Epithelial cell of prostate (primary cell): ENCODE measurements around the gene XXYLT1.
A peak's percentile ranks its signal among the peaks of the same experiment; 100 is the strongest.
"Not testable (repeated sequence)": the region's sequence is repeated elsewhere in the genome, so short reads cannot be mapped to it uniquely, and the experiment has no call there.

Experiments used
- DNase-seq: peaks from one replicate; pipeline ENCODE4 v3.0.0-alpha.2; 2011; ENCODE audit warnings: low read depth, low spot score
- H3K27ac ChIP-seq: fragments of 450-650 bp; 2 replicates; pipeline ENCODE4 v1.5.1; 2017; ENCODE audit warnings: mild to moderate bottlenecking

The XXYLT1 gene

GRCh38 chr3:195191580-195191979 lies 79.4 kb downstream of the XXYLT1 start:
- DNase-seq = no peak
- H3K27ac ChIP-seq = no peak overlapping the region

DNA sequence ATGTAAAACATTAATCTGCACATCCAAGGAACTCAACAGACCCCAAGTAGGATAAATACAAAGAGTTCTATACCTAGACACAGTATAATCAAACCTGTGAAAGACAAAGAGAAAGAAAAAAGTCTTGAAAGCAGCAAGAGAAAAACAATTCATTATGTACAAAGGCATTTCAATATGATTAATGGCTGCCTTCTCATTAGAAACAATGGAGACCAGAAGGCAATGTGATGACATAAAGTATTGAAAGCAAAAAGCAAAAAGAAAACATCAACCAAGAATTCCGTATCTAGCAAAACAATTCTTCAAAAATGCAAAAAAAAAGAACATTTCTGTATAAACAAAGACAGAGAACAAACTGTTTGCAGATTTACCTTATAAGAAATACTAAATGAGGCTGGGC lies 81.1 kb downstream of the XXYLT1 start:
- no peak for DNase-seq
- H3K27ac ChIP-seq = no peak overlapping the region

- DNase-seq = no peak
- H3K27ac ChIP-seq = peak overlapping the region; percentile 81
Measured at GRCh38 chr3:195188426-195188927, 82.5 kb downstream of the XXYLT1 start.

DNA sequence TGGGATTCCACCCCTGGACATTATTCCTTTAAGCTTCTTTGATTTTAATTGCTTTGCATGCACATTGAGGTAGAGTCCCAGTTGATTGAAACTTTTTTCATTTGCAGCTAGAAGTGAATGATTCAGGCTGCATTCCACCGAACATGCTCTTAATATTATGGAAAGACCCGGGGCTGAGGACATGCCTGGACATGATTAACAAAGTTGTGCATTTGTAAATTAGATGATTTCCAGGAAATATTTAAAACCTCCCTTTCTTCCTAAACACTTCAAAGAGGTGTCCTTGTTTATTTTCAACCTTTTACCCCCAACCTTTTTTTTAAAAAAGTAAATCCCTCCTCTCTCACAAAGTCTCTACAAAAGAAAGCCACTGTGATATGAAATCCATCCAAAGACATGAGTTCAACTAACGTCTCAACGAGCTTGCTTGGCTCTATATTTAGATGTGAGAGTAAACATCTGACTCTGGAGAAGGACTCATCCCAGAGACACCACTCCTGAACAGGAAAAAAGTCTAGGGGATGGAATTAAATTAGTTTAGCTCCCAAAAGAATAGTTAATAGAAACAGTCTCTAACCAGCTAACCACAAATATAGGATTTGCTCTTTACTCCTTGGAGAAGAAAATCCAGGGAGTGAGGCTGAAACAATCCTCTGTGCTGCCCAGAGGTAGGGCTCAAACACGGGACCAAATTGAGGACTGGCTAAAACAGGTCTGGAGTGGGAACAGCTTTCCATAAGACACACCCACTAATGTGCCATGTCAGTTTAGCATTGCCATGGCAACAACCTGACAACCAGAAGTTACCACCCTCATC lies 83.1 kb downstream of the XXYLT1 start:
- H3K27ac ChIP-seq = peak overlapping the region; percentile 81
- DNase-seq = no peak

- peak overlapping the region; percentile 81 for H3K27ac ChIP-seq
- DNase-seq = not testable (repeated sequence)
Measured at GRCh38 chr3:195186710-195187047, 84.3 kb downstream of the XXYLT1 start.

GRCh38 chr3:195186041-195186709 lies 84.8 kb downstream of the XXYLT1 start:
- peak overlapping the region; percentile 45 for H3K27ac ChIP-seq
- DNase-seq = no peak

DNA sequence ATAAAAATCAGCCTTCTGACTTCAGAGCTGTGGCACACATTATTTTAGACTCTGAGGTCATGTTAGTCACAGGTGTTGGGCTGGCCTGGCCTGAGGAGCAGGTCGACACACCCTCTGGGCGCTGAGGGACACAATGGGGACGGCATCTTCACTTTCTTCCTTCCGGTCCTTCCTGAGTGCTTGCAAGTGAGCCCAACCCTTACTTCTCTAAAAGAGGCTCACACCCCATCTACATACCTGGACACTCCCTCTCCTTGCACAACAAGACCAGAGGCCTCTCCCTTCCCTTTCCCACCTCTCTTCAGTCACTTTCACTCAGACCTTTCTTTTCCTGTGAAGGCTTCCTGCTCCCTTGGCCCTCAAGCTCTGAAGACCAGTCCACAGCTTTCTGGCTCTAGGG lies 85.4 kb downstream of the XXYLT1 start:
- peak overlapping the region; percentile 45 for H3K27ac ChIP-seq

GRCh38 chr3:195184716-195185421 lies 86.1 kb downstream of the XXYLT1 start:
- DNase-seq = no peak
- H3K27ac ChIP-seq = peak overlapping the region; percentile 45

More for the DNA sequence above, 85.4 kb downstream of the XXYLT1 start:
- peak; percentile 60 for DNase-seq

DNA sequence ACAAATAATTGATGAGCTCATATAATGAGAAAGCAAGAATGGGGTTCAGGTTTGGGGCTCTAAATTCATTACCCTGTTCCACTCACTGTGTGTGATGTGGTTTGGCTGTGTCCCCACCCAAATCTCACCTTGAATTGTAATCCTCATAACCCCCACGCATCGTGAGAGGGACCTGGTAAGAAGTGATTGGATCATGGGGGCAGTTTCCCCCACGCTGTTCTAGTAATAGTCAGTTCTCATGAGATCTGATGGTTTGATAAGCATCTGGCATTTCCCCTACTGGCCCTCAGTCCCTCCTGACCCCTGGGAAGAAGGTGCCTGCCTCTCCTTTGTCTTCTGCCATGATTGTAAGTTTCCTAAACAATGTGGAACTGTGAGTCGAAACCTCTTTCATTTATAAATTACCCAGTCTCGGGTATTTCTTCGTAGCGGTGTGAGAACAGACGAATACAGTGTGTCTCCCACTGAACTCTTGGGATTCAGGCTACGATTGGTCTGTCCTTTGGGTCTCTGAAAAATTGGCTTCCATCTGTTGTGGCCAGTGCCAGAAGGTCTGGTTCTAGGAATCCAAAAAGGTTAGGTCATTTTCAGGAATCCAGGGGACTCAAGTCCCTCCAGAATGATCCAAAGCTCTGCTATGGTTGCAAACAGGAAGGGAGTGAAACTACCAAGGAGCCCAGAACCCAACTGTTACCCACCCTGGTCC lies 87.7 kb downstream of the XXYLT1 start:
- DNase-seq = no peak
- H3K27ac ChIP-seq = no peak overlapping the region

GRCh38 chr3:195182470-195182795 lies 88.5 kb downstream of the XXYLT1 start:
- H3K27ac ChIP-seq = peak overlapping the region; percentile 12
- DNase-seq = peak; percentile 60

DNA sequence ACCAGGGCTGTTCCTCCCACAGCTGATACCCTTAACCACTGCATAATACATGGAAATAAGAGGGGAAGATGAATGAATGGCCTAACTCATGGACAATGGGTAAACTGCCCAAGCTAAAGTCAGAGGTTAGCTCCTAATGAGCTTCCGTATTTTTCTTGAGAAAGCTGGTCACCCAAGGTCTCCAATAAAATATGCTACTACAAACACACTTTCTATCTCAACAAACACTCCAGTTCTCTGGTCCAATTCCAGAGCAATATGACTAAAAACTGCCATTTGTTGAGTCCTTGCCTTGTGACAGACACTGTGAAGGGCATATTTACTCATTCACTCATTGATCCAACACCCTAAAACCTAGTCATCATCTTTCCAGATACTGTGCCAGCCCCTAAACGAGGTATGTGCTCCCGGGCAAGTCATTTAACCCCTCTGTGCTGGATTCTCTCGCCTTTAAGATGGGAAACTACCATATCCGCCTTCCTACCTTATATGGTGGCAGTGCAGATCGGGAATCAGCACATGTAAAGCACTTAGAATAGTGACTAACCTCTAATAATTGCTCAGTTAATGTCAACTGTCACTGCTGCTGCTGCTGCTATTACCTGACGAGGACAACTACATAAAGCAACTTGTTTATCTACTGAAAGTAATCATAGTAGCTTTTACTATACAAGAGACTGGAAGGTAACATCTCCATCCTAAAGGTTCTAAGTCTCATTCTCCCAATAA lies 89.1 kb downstream of the XXYLT1 start:
- no peak for DNase-seq
- H3K27ac ChIP-seq = peak overlapping the region; percentile 12

- DNase-seq = no peak
- H3K27ac ChIP-seq = no peak overlapping the region
Measured at GRCh38 chr3:195181113-195181498, 89.9 kb downstream of the XXYLT1 start.

DNA sequence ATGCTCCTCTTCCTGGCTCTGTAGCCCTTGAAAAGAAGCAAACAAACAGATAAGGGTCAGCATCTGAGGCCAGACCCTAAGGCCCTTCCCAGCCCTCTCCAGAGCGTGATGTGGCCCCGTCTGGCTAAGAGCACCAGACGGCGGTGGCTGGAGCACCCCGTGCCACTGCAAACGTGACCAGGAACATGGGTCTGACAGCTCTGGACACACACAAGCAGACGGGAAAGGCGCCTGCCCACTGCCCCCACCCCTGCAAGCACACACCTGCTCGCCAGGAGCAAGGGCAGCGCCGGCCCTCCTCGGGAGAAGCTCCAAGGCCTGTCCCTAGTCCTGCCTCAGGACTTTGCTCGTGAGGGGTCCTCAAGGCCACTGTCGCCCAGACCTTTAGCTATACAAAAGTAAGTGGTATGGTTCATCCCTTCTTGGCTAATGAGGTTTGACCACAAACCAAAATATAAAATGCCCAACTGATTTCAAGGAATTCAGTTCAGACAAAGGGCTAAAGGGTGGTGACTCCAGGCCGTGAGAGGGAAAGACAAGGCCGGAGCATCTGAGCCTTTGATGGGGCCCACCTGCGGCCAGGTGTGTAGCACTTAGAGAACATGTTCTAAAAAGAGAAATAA lies 90.4 kb downstream of the XXYLT1 start:
- H3K27ac ChIP-seq = no peak overlapping the region
- DNase-seq = no peak

GRCh38 chr3:195179776-195180489 lies 91.0 kb downstream of the XXYLT1 start:
- H3K27ac ChIP-seq = no peak overlapping the region
- no peak for DNase-seq

- DNase-seq = no peak
- no peak overlapping the region for H3K27ac ChIP-seq
Measured at GRCh38 chr3:195178124-195178910, 92.6 kb downstream of the XXYLT1 start.

- no peak for DNase-seq
- no peak overlapping the region for H3K27ac ChIP-seq
Measured at GRCh38 chr3:195177422-195178123, 93.4 kb downstream of the XXYLT1 start.

GRCh38 chr3:195176776-195177175 lies 94.2 kb downstream of the XXYLT1 start:
- no peak overlapping the region for H3K27ac ChIP-seq
- no peak for DNase-seq
